IPS-15b (cell line): ENCODE measurements around the gene ID2.
"Not testable (repeated sequence)": the region's sequence is repeated elsewhere in the genome, so short reads cannot be mapped to it uniquely, and the experiment has no call there.

ENCODE experiments used
- H3K27me3 ChIP-seq: one replicate; pipeline ENCODE4 v1.6.1; 2013; ENCODE audit warnings: low read length; ENCODE audit not compliant: control insufficient read depth, insufficient read depth
- H3K36me3 ChIP-seq: one replicate; pipeline ENCODE4 v1.6.1; 2013; ENCODE audit warnings: low read length; ENCODE audit not compliant: control insufficient read depth, insufficient read depth
- H3K4me1 ChIP-seq: one replicate; pipeline ENCODE4 v1.6.1; 2013; ENCODE audit warnings: mild to moderate bottlenecking, low read length; ENCODE audit not compliant: control insufficient read depth, insufficient read depth
- H3K4me3 ChIP-seq: one replicate; pipeline ENCODE4 v1.5.1; 2013; ENCODE audit warnings: low read depth, low read length
- H3K9ac ChIP-seq: one replicate; pipeline ENCODE4 v1.6.1; 2013; ENCODE audit warnings: low read depth, mild to moderate bottlenecking, low read length
- H3K9me3 ChIP-seq: one replicate; pipeline ENCODE4 v1.6.1; 2013; ENCODE audit warnings: mild to moderate bottlenecking, low read length; ENCODE audit not compliant: control insufficient read depth, insufficient read depth

The ID2 gene

DNA sequence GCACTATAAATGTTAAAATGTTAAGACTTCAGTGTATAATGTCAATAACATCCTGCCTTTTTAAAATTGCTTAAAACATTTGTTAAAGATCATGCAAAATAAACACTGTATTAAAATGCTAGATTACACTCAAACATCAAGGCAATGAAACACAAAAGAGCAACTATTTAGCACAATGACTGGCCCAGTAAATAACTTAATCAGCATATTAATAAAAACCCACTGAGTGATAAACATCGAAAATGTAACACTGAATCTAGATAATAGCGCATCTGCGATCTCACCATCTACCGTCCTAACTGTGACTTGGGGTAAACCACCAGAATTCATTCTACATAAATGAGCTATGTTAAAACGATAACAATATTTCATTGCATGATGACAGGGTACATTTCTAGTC is 47.2 kb downstream of the ID2 start:
- not testable (repeated sequence) for H3K36me3 ChIP-seq, H3K4me1 ChIP-seq, H3K9me3 ChIP-seq, H3K27me3 ChIP-seq, H3K9ac ChIP-seq, H3K4me3 ChIP-seq

DNA sequence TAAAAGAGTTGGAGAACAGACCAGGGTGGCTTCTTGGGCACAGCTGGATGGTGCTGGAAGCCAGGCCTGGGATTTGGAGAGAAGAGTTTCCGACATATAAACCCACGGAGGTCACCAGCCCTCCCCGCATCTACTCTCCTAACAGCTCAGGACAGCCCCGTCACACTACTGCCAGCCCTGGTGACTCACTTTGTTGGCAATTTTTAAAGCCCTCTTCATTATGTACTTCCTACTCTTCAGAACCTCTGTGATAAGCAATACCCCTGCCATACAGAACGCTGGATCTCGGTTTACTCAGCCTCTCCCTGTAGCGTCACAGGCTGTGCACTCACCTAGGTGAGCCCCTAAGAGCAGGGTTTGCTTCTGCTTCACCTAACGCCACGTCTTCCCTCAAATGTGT is 48.1 kb downstream of the ID2 start:
- Histone ChIP-seq H3K4me1 (no peaks in the 10 kb centered on the region), H3K27me3 (no peaks in the 10 kb centered on the region), H3K9me3 (no peaks in the 10 kb centered on the region), H3K36me3 (peaks cover 2% of the 10 kb centered on the region), H3K9ac (no peak overlapping the region), H3K4me3 (no peak overlapping the region)

DNA sequence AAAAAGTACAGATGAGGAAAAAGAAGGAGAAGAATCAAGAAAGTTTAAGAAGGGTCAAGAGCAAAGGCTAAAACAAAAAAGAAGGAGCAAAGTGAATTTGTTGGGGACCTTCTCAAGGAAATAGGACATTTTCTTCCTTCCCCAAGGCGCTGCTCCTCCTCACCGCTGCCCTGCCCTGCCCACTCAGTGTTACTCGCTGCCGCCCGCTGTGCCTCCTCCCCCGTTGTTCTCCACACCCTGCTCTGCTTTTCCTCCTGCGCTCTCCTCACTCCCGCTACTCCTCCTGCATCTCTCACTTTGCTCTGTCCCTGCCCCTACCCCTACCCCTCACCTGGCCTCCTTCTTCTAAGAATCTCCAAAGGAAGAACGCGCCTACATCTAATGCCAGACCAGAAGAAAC is 50.7 kb downstream of the ID2 start:
- H3K9me3 ChIP-seq, result no peaks in the 10 kb centered on the region
- no peaks in the 10 kb centered on the region for H3K27me3 ChIP-seq
- peaks cover 2% of the 10 kb centered on the region for H3K36me3 ChIP-seq
- no peaks in the 10 kb centered on the region for H3K4me1 ChIP-seq
- H3K9ac ChIP-seq, result no peak overlapping the region
- H3K4me3 ChIP-seq, result no peak overlapping the region
